Measurements from ENCODE around the gene ETV6.

ETV6 gene

GRCh38 chr12:11718105-11718504, 68.6 kb downstream of the ETV6 start:
- no peak for DNase-seq (ENCODE audit: low read depth)

GRCh38 chr12:11718768-11719253, 69.3 kb downstream of the ETV6 start:
- DNase-seq (ENCODE audit: low read depth) = peak; percentile 86

- peak; percentile 84 for DNase-seq (ENCODE audit: low read depth)
Observed at GRCh38 chr12:11719678-11720099, 70.2 kb downstream of the ETV6 start.

GRCh38 chr12:11722071-11722470, 72.6 kb downstream of the ETV6 start:
- DNase-seq (ENCODE audit: low read depth) = no peak

GRCh38 chr12:11722578-11723138, 73.2 kb downstream of the ETV6 start:
- DNase-seq (ENCODE audit: low read depth) = no peak

- peak; percentile 34 for DNase-seq (ENCODE audit: low read depth)
Observed at GRCh38 chr12:11723993-11724392, 74.5 kb downstream of the ETV6 start.

- DNase-seq (ENCODE audit: low read depth) = peak; percentile 43
Observed at GRCh38 chr12:11724888-11725311, 75.4 kb downstream of the ETV6 start.

- DNase-seq (ENCODE audit: low read depth) = no peak
Observed at GRCh38 chr12:11725686-11726085, 76.2 kb downstream of the ETV6 start.

GRCh38 chr12:11726659-11727058, 77.2 kb downstream of the ETV6 start:
- DNase-seq (ENCODE audit: low read depth) = no peak

- DNase-seq (ENCODE audit: low read depth) = no peak
Observed at GRCh38 chr12:11727133-11727664, 77.7 kb downstream of the ETV6 start.

GRCh38 chr12:11728154-11728755, 78.8 kb downstream of the ETV6 start:
- DNase-seq (ENCODE audit: low read depth) = no peak

- no peak for DNase-seq (ENCODE audit: low read depth)
Observed at GRCh38 chr12:11729008-11729407, 79.5 kb downstream of the ETV6 start.

- DNase-seq (ENCODE audit: low read depth) = no peak
Observed at GRCh38 chr12:11729439-11730150, 80.1 kb downstream of the ETV6 start.

- no peak for DNase-seq (ENCODE audit: low read depth)
Observed at GRCh38 chr12:11730299-11731041, 81.0 kb downstream of the ETV6 start.

- no peak for DNase-seq (ENCODE audit: low read depth)
Observed at GRCh38 chr12:11731042-11731357, 81.5 kb downstream of the ETV6 start.

- peak; percentile 62 for DNase-seq (ENCODE audit: low read depth)
Observed at GRCh38 chr12:11731455-11731854, 82.0 kb downstream of the ETV6 start.

- no peak for DNase-seq (ENCODE audit: low read depth)
Observed at GRCh38 chr12:11732023-11732422, 82.5 kb downstream of the ETV6 start.

- no peak for DNase-seq (ENCODE audit: low read depth)
Observed at GRCh38 chr12:11732715-11733114, 83.2 kb downstream of the ETV6 start.

- no peak for DNase-seq (ENCODE audit: low read depth)
Observed at GRCh38 chr12:11734580-11735180, 85.2 kb downstream of the ETV6 start.

- DNase-seq (ENCODE audit: low read depth) = no peak
Observed at GRCh38 chr12:11738450-11738849, 89.0 kb downstream of the ETV6 start.

GRCh38 chr12:11739980-11740577, 90.6 kb downstream of the ETV6 start:
- no peak for DNase-seq (ENCODE audit: low read depth)

Measured in amniotic epithelial cell (primary cell).